NB4 (cell line): ENCODE data around the gene ADK.

ENCODE experiments used
- MYC ChIP-seq: IDR thresholded peaks from 2 replicates; pipeline ENCODE4 v1.6.1; 2011; ENCODE audit warnings: low read depth, low read length
- POLR2A ChIP-seq: IDR thresholded peaks from 2 replicates; pipeline ENCODE4 v1.6.1; 2011; ENCODE audit warnings: mild to moderate bottlenecking; ENCODE audit not compliant: insufficient read length; ENCODE audit errors: extremely low read depth
- TF ChIP-seq, protein P1 (sequence below): IDR thresholded peaks from one replicate; pipeline ENCODE4 v1.5.1; 2012; ENCODE audit warnings: low read depth, low read length
- TF ChIP-seq, protein P2 (sequence below): IDR thresholded peaks from 2 replicates; pipeline ENCODE4 v1.6.1; 2011; ENCODE audit warnings: low read depth, low read length

DNA sequence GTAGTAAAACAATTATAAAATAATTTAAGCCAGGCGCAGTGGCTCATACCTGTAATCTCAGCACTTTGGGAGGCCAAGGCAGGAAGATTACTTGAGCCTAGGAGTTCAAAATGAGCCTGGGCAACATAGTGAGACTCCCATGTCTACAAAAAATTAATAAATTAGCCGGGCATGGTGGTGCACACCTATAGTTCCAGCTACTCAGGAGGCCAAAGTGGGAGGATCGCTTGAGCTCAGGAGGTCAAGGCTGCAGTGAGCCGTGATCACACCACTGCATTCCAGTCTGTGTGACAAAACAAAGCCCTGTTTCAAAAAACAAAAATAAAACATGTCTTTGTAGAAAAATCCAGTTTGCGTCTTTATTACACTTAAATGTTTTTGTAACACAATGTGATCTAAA is 533.4 kb downstream of the ADK start:
- TF ChIP-seq, protein P1, sequence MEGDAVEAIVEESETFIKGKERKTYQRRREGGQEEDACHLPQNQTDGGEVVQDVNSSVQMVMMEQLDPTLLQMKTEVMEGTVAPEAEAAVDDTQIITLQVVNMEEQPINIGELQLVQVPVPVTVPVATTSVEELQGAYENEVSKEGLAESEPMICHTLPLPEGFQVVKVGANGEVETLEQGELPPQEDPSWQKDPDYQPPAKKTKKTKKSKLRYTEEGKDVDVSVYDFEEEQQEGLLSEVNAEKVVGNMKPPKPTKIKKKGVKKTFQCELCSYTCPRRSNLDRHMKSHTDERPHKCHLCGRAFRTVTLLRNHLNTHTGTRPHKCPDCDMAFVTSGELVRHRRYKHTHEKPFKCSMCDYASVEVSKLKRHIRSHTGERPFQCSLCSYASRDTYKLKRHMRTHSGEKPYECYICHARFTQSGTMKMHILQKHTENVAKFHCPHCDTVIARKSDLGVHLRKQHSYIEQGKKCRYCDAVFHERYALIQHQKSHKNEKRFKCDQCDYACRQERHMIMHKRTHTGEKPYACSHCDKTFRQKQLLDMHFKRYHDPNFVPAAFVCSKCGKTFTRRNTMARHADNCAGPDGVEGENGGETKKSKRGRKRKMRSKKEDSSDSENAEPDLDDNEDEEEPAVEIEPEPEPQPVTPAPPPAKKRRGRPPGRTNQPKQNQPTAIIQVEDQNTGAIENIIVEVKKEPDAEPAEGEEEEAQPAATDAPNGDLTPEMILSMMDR, result no peak
- TF ChIP-seq, protein P2, sequence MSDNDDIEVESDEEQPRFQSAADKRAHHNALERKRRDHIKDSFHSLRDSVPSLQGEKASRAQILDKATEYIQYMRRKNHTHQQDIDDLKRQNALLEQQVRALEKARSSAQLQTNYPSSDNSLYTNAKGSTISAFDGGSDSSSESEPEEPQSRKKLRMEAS, result no peak
- no peak for TF ChIP-seq POLR2A
- no peak for TF ChIP-seq MYC
